PC-3 (cell line): ENCODE data around the gene TRMU. TPM values are rescaled to one million over a fixed set of nuclear protein-coding genes. Genes with fewer than 3 reads are reported as not detected.

ENCODE experiments used
- ATAC-seq: fragments of 200-7000 bp; cut with Tn5 transposase; 2 replicates; pipeline ENCODE4 v1.9.1; 2020; ENCODE audit warnings: mild to moderate bottlenecking, moderate library complexity
- BruUV-seq: library from RNA; stranded (reverse); fragments of 400-500 nt; replicated peaks from 2 replicates; lab custom pipeline; 2021; lab: Mats Ljungman, UMichigan
- CTCF ChIA-PET: fragments of 300-600 bp; sonication (Branson Sonifier 250); formaldehyde crosslinking; loops from one replicate; lab custom pipeline; 2022; ENCODE audit warnings: antibody characterized with exemption; lab: Charles Lee
- POLR2A ChIA-PET: fragments of 300-600 bp; sonication (Branson Sonifier 250); formaldehyde crosslinking; loops from one replicate; lab custom pipeline; 2022; ENCODE audit warnings: antibody characterized with exemption; ENCODE audit not compliant: unreplicated experiment; lab: Charles Lee
- DNase-seq: peaks from one replicate; pipeline ENCODE4 v3.0.0-alpha.2; 2015
- H2AFZ ChIP-seq: fragments of 300-600 bp; sonication (generic); 2 replicates; pipeline ENCODE4 v1.6.0; 2016; ENCODE audit warnings: antibody characterized with exemption, low read length
- H3F3A ChIP-seq: fragments of 300-600 bp; sonication (generic); one replicate; pipeline ENCODE4 v1.6.0; 2017; ENCODE audit warnings: antibody characterized with exemption, low read length, control low read depth, mild to moderate bottlenecking; ENCODE audit not compliant: unreplicated experiment
- H3K27ac ChIP-seq: fragments of 300-600 bp; sonication (generic); 2 replicates; pipeline ENCODE4 v1.5.1; 2016; ENCODE audit warnings: mild to moderate bottlenecking, low read length
- H3K27me3 ChIP-seq: fragments of 300-600 bp; sonication (generic); 2 replicates; pipeline ENCODE4 v1.6.1; 2016; ENCODE audit warnings: low read length, mixed read lengths
- H3K36me3 ChIP-seq: fragments of 300-600 bp; sonication (generic); 2 replicates; pipeline ENCODE4 v1.6.1; 2016; ENCODE audit warnings: low read depth, mixed run types, low read length, mixed read lengths
- H3K4me1 ChIP-seq: fragments of 300-600 bp; sonication (generic); 2 replicates; pipeline ENCODE4 v1.5.1; 2016; ENCODE audit warnings: low read length; ENCODE audit not compliant: insufficient read depth
- H3K4me2 ChIP-seq: fragments of 300-600 bp; sonication (generic); 2 replicates; pipeline ENCODE4 v1.6.0; 2016; ENCODE audit warnings: low read length
- H3K4me3 ChIP-seq: fragments of 300-600 bp; sonication (generic); 2 replicates; pipeline ENCODE4 v1.5.1; 2016; ENCODE audit warnings: mild to moderate bottlenecking, low read length, mixed read lengths
- H3K79me2 ChIP-seq: fragments of 300-600 bp; sonication (generic); 2 replicates; pipeline ENCODE4 v1.6.1; 2017; ENCODE audit warnings: low read length, mixed read lengths
- H3K9ac ChIP-seq: fragments of 300-600 bp; sonication (generic); 2 replicates; pipeline ENCODE4 v1.6.0; 2016; ENCODE audit warnings: mild to moderate bottlenecking, low read length
- H3K9me2 ChIP-seq: fragments of 300-600 bp; sonication (generic); replicated peaks from 2 replicates; pipeline ENCODE4 v1.6.1; 2016; ENCODE audit warnings: mixed run types, low read length, mixed read lengths
- H3K9me3 ChIP-seq: fragments of 300-600 bp; sonication (generic); 2 replicates; pipeline ENCODE4 v1.6.1; 2016; ENCODE audit warnings: low read length, mixed read lengths
- H4K20me1 ChIP-seq: fragments of 300-600 bp; sonication (generic); 2 replicates; pipeline ENCODE4 v1.6.1; 2016; ENCODE audit warnings: low read length, mixed read lengths
- CTCF ChIP-seq: fragments of 300-600 bp; sonication (generic); conservative IDR thresholded peaks from 2 replicates; pipeline ENCODE4 v1.5.1; 2017; ENCODE audit warnings: antibody characterized with exemption, low read depth, mild to moderate bottlenecking, low read length
- EZH2 ChIP-seq: fragments of 300-600 bp; sonication (generic); IDR thresholded peaks from one replicate; pipeline ENCODE4 v1.6.1; 2017; ENCODE audit warnings: antibody characterized with exemption, mild to moderate bottlenecking, low read length; ENCODE audit not compliant: unreplicated experiment
- EZH2phosphoT487 ChIP-seq: fragments of 300-600 bp; sonication (generic); IDR thresholded peaks from 2 replicates; pipeline ENCODE4 v1.6.1; 2018; ENCODE audit warnings: mild to moderate bottlenecking, antibody characterized with exemption, low read length, borderline replicate concordance
- intact Hi-C: fragments of 100-400 bp; cut with micrococcal nuclease; formaldehyde crosslinking; loops from 2 replicates; pipeline ENCODE4 v1.9.0; 2023
- total RNA-seq: library from RNA; depleted of rRNA; stranded (reverse); fragments of >200 nt; gene quantifications from 2 replicates; pipeline ENCODE4 v1.2.3, GENCODE V29; 2014

Gene TRMU
- total RNA-seq, 1 experiment from 2014 or later = 63.5 TPM

DNA sequence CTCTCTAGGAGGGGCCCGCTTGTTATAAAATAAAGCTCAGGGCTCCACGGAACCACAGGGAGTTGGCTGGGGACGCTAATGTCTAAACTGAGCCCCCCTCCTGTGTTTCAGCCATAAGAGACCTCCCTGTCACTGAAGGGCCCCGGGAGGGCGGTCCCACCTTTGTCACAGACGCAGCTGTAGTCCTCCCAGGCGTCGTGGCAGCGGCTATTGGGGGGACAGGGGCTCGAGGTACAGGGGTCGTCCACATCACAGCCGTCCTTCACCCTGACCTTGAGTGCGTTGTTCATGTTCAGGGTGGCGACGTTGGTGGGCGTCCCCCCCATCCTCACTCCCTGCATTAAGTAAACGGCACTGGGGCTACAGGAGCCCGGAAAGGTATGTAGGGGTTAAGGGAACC lies 62.0 kb downstream of the TRMU start:
- Histone ChIP-seq H3K9me3 (no peaks in the 10 kb centered on the region), H3K4me3 (no peak overlapping the region), H3F3A (no peaks in the 10 kb centered on the region), H3K9me2 (no peaks in the 10 kb centered on the region), H3K4me1 (no peaks in the 10 kb centered on the region), H3K4me2 (no peak overlapping the region), H3K27me3 (no peaks in the 10 kb centered on the region), H3K27ac (no peak overlapping the region), H2AFZ (no peak overlapping the region), H3K9ac (no peak overlapping the region), H3K36me3 (no peaks in the 10 kb centered on the region), H3K79me2 (no peaks in the 10 kb centered on the region), H4K20me1 (no peaks in the 10 kb centered on the region)
- ChIA-PET POLR2A (no interaction called here), CTCF (no interaction called here)
- BruUV-seq = no TSS peak
- no peak for TF ChIP-seq EZH2phosphoT487
- no peak for TF ChIP-seq CTCF
- no peak for TF ChIP-seq EZH2
- no peak for ATAC-seq
- intact Hi-C loops = no loop called here
- no peak for DNase-seq

DNA sequence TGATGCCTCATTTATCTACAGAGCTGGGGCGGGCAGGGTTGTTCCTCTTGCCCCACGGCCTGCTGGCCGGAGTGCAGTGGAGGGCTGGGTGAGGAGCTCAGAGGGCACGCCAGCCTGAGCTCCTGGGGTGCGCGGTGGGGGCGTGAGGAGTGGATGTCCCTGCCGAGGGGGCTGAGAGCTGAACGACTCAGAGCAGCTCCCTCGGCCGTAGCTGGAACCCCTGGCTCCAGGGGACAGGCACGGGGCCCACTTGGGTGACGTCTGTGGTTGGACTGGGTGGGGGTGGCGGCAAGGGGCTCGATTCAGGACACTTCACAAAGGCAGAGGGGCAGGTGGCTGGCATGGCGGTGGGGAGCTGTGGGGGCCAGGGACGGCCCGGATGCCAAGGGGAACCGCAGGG lies 62.4 kb downstream of the TRMU start:
- H2AFZ ChIP-seq = no peak overlapping the region
- no peaks in the 10 kb centered on the region for H3K4me1 ChIP-seq
- intact Hi-C loops = no loop called here
- H3K9ac ChIP-seq = no peak overlapping the region
- H3K4me3 ChIP-seq = no peak overlapping the region
- no peaks in the 10 kb centered on the region for H3K79me2 ChIP-seq
- CTCF ChIA-PET = no interaction called here
- no peak for ATAC-seq
- no peaks in the 10 kb centered on the region for H3K27me3 ChIP-seq
- no peak for DNase-seq
- BruUV-seq = no TSS peak
- H3K9me2 ChIP-seq = no peaks in the 10 kb centered on the region
- TF ChIP-seq CTCF (no peak), EZH2 (no peak), EZH2phosphoT487 (no peak)
- H3K36me3 ChIP-seq = no peaks in the 10 kb centered on the region
- H4K20me1 ChIP-seq = no peaks in the 10 kb centered on the region
- no peaks in the 10 kb centered on the region for H3F3A ChIP-seq
- H3K9me3 ChIP-seq = no peaks in the 10 kb centered on the region
- no peak overlapping the region for H3K4me2 ChIP-seq
- POLR2A ChIA-PET = no interaction called here
- H3K27ac ChIP-seq = no peak overlapping the region

GRCh38 chr22:46399251-46400024 lies 63.9 kb downstream of the TRMU start:
- intact Hi-C loops = no loop called here
- H3K4me1 ChIP-seq = no peaks in the 10 kb centered on the region
- no peak overlapping the region for H3K4me3 ChIP-seq
- CTCF ChIA-PET = no interaction called here
- no peaks in the 10 kb centered on the region for H3K9me2 ChIP-seq
- H3K36me3 ChIP-seq = no peaks in the 10 kb centered on the region
- DNase-seq = no peak
- H2AFZ ChIP-seq = no peak overlapping the region
- no peaks in the 10 kb centered on the region for H3K27me3 ChIP-seq
- no peak overlapping the region for H3K9ac ChIP-seq
- no peak overlapping the region for H3K27ac ChIP-seq
- POLR2A ChIA-PET = no interaction called here
- no peak for ATAC-seq
- no peaks in the 10 kb centered on the region for H4K20me1 ChIP-seq
- H3K79me2 ChIP-seq = no peaks in the 10 kb centered on the region
- TF ChIP-seq CTCF = no peak
- no peak for TF ChIP-seq EZH2
- TF ChIP-seq EZH2phosphoT487 = no peak
- H3K9me3 ChIP-seq = no peaks in the 10 kb centered on the region
- no peak overlapping the region for H3K4me2 ChIP-seq
- no peaks in the 10 kb centered on the region for H3F3A ChIP-seq
- BruUV-seq = no TSS peak
